ENCODE results near the gene ZDHHC19.
"Not testable (repeated sequence)": the region's sequence is repeated elsewhere in the genome, so short reads cannot be mapped to it uniquely, and the experiment has no call there.

The ZDHHC19 gene

DNA sequence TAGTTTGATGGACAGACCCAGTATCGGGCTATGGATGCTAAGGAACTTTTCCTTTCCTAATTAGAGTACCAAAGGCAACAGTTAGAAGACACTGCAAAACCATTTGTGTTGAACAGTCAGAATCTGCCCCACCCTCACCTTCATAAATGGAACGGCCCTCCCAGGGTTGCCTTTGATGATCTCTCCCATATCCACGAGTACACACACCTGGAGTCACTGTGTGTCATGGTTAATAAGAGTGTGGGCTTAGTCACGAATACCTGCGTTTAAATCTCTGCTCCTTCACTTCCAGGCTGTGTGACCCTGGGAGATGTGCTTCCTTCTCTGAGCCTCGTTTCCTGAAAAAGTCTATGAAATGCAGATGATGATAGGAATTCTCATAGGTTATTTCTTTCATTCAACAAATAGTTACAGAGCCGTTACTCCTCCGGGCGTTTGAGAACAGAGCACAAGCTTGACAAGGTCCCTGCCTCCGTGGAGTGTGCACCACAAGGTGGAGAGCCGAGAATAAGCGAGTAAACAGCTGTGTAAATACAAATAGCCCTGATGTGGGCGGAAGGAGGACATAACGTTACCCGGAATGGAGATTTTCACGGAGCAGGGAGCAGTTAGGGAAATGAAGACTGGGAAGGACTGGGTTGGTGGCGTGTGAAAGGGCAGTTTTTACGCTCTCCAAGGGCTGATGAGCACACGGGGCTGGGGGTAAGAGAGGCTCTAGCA, 11.8 kb upstream of the ZDHHC19 start:
- DNase-seq: no peak

DNA sequence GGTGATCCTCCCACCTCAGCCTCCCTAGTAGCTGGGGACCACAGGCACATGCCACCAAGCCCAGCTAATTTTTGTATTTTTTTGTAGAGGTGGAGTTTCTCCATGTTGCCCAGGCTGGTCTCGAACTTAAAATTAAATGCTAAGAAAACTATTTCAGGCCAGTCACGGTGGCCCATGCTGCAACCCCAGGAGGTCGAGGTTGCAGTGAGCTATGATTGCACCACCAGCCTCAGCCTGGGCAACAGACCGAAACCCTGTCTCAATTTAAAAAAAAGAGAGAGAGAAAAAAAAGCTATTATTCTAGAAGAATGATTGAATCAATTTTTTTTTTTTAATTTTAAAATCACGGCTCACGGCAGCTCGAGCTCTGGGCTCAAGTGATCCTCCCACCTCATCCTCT, 9.8 kb upstream of the ZDHHC19 start:
- DNase-seq: no peak

DNA sequence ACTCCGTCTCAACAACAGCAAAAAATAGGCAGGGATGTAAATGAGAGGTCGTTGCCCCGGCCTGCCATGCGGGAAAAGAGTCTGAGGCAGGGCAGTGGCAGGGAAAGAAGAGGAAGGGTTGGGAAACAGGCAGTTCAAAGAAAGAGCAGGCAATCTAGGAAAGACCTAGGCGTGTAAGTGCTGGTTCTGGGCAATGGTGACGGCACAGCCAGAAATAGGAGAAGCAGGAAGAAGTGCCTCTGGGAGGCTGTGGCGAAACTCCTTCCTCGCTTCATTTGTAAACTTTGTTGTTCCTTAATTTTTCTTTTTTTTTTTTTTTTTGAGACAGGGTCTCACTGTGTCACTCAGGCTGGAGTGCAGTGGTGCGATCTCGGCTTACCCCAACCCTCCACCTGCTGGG, 9.4 kb upstream of the ZDHHC19 start:
- DNase-seq: no peak

DNA sequence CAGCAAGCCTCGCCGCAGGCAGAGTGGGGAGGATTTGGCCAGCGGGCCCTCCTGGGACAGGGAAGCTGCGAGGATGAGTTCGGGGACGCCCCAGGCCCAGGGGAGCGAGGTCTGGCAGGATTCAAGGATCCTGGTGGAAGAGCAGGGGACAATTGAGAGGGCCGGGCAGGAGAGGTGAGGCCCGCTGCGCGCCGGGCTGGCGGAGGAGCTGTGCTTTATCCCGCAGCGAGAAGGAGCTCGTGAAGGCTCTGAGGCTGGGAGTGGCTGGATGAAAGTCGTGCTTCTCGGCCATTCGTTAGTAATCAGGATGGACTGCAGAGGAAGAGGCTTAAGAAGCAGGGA, 8.7 kb upstream of the ZDHHC19 start:
- DNase-seq: no peak

DNA sequence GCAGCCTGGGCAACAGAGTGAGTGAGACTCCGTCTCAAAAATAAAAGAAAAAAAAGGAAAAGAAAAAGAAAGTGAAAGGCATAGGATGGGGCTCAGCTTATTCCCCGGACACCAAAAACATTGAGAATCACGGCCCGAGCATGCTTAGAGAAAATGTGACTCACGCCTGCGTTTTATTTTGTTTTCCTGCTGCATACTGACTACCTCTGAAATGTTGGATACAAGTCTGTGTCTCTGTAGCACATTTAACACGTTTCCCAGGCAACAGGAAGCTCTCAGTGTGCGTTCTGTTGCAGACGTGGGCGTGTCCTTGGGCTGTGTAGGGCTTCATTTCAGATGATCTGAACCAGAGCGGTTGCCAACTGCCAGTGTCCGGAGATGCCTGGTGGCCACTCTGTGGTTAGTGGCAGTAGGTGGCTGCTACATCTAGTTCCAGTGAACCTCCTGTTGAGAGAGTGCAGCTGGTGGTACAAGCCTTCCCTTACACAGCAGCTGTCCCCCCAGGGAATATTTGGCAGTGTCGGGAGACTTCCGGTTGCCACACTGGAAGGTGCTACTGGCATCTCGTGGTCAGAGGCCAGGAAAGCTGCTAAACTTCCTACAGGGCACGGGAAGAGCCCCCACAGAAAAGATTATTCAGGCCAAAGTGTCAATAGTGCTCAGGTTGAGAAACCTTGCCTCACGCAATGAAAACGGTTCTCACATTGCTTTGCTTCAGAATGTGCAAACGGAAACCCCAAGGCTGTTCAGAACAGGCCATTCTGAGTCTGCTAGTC, 8.2 kb upstream of the ZDHHC19 start:
- DNase-seq: no peak

DNA sequence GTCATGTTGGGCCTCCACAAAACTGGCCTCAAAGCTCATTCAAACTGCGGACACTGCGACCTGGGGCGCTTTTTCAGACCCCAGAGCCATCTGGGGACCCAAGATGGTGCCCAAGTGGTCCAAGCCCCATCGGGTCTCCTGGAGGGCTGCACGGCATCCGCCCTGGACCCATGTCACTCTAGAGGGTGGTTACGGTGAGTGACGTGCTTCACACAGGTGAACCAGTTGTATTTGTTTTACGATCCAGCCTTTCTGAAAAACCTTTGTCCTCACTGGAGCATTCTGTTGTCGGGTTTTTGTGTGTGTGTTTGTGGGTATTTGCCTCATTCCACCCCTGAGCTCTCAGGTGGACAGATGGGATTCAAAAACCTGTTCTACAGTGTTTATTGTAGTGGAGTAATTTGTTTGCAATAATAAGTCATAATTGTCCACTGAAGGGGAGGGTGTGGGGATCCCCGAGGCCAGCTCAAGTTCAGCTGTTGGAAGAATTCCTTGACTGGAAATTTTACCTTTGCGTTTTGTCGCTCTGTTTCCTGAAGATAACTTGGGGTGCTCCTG, 7.0 kb upstream of the ZDHHC19 start:
- no peak for DNase-seq

DNA sequence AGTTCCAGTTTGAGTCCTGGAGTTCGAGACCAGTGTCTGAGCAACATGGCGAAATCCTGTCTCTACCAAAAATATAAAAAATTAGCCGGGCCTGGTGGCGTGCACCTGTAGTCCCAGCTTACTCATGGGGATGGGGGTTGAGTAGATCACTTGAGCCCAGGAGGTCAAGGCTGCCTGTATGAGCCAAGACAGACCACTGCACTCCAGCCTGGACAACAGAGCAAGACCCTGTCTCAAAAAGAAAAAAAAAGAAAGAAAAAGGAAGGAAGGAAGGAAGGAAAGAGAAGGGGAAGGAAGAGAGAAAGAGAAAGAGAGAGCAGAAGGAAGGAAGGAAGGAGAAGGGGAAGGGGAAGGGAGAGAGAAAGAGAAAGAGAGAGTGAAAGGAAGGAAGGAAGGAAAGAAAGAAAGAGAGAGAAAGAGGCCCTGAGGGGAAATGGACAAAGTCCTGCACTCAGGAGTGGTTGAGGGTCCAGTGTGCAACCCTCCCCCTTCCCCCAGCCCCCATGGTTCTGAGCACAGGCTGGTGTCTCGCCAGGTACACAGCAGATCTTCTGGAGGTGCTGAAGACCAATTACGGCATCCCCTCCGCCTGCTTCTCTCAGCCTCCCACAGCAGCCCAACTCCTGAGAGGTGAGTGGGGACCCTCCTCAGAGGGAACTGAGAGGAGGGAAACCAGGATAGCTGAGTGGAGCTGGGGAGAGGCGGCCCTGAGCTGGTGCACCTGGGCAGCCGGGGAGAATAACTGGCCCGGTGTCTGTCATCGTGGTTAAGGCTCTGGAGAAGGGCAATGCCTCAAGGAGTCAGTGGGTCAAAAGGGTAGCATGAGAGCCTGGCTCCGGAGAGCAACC, 6.3 kb upstream of the ZDHHC19 start:
- no peak for DNase-seq

DNA sequence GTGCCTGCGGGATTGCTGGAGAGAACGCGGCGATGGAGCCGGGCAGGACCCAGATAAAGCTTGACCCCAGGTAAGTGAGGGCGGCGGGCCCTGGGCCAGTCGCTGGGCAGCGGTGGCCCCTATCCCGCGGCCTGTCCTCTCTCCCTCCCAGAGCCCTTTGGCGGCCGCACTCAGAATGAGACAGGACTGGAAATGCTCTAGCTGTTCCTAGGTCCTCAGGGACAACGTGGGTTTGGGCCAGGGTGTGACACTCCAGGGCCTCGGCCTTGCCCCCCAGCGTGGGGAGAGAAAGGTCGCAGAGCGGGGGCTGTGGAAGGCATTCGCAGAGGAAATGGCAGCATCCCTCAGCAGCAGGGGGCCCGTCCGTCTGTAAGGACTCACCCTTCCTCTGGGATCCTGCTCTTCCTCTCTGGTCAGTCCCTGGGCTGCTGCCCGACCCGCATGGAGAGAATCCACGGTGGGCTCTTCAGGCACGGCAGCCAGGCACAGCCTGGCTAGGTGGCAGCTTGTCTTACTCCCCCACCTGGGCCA, 5.5 kb upstream of the ZDHHC19 start:
- DNase-seq: no peak

DNA sequence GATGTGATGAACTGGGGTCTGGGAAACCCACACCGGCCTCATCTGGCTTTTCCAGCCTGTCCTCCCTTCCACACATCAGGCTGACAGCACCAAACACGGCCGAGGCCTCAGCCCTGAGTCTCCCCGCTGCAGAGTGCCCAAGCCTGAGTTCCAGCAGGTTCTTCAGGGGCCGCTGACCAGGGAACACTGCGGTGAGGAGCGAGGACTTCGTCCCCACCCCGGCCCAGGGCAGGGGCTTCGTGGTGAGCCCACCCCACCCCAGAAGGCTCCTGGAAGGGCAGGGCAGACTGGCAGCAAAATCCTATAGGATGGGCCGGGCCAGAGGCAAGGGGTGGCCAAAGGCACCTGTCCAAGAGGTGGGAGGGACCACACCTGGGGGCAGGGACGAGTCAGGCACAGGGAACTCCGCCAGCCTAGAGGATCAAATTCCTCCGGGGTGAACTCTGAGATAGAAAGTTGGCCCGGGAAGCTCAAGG, 4.9 kb upstream of the ZDHHC19 start, which contains the start of gene SLC51A:
Gene SLC51A, plus strand, starts transcription at position 446 of the 476 bp plus-strand sequence. CDS start 179 bp downstream, outside the sequence.
- no peak for DNase-seq

DNA sequence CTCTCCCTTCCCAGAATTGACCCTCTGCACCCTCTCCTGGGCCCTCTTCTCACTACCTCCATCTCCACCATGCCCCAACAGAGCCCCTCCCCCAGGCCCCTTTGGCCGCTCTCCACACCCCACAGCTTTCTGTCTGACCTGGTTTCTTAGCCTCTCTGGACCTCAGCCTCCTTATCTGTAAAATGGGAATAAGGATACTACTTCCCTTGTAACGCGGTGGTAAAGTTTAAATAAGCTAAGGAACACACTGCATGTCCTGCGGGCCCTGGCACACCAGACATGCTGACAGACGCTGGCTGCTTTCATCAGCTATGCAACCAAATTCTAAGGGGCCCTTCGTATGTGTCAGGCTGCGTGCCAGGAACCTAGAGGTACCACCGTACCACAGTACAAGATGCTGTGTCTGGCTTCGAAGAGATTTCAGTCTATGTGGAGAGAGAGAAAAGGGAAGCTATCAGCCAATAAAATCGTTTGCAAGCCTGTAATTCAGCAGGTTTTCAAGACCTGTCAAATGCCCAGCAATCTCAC, 4.4 kb upstream of the ZDHHC19 start:
- no peak for DNase-seq

DNA sequence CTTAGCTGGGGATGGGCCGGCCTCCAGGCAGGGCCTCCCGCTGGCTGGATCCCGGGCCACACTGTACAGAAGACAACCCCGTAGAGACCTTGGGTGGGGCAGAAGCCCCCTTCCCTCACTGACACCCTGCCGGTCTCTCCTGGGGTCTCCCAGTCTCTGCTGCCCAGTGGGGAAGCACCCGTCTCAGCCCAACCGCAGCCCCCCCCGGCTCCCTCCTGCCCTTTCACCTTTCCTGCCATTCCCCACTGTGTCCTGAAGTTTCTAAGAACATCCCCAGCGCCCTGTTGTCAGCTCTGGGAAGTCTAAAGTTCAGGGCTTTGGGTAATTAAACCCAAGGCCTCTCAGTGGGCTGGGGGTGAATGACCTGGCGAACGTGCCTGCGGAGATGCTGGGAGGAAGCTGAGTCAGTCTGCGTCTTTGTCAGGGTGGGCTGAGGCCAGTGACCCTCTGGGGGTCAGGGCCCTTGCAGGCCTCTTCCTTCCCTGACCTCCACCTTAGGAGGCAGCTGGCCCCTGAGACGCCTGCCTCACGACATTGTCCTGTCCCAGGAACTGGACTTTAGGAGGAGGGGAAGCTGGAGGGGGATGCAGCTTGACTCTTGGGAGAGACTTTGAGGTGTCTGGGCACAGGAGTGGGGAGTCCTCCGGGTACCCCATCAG, 3.7 kb upstream of the ZDHHC19 start:
- DNase-seq: no peak

DNA sequence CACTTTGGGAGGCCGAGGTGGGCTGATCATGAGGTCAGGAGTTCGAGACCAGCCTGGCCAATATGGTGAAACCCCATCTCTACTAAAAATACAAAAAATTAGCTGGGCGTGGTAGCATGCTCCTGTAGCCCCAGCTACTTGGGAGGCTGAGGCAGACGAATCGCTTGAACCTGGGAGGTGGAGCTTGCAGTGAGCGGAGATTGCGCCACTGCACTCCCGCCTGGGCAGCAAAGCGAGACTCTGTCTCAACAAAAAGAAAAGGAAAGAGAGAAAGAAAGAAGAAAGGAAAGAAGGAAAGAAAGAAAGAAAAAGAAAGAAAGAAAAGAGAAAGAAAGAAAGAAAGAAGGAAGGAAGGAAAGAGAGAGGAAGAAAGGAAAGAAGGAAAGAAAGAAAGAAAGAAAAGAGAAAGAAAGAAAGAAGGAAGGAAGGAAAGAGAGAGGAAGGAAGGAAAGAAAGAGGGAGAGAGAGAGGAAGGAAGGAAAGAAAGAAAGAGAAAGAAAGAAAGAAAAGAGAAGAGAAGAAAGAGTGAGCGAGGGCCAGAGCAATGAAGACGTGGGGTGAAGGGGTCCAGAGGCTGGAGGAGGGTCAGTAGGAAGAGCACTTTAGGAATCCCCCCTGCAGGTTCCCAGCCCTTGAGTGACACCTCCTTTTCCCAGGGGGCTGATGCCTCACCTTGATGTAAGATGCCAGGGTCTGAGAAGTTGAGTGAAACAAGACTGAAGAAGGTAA, 1.1 kb downstream of the ZDHHC19 start:
- DNase-seq: not testable (repeated sequence)

DNA sequence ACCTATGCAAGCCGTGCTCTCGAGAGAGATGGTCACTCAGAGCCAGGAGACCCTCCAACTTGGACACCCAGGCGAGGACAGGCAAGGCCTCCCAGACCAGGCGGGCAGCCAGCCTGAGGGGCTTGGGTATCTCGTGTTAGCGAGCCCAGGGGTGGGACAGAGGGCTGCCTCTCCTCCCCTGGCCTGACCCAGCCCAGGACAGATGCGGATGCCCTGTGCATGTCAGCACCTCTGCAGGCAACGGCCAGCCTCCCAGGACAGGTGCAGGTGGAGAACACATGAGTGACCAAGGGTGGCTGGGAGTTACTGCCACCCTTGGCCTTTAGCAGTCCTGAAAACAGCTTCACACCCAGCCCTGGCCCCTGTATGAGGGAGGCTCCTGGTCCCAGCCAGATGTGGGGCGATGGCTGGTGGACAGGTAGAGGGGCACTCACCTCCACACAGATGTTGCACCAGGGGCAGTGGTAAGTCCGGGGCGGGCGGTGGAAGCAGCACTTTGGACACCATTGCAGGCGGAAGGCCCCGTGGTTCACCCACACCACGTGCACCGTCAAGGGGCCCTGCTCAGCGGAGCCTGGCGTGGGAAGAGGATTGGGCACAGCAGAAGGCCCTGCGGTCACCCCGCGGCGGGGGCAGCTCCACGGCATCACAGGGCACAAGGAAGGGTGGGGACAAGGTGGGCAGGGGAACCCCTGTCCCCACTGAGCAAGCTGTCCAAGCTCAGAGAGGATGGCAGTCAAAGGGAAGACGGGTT, 2.1 kb downstream of the ZDHHC19 start:
- no peak for DNase-seq

DNA sequence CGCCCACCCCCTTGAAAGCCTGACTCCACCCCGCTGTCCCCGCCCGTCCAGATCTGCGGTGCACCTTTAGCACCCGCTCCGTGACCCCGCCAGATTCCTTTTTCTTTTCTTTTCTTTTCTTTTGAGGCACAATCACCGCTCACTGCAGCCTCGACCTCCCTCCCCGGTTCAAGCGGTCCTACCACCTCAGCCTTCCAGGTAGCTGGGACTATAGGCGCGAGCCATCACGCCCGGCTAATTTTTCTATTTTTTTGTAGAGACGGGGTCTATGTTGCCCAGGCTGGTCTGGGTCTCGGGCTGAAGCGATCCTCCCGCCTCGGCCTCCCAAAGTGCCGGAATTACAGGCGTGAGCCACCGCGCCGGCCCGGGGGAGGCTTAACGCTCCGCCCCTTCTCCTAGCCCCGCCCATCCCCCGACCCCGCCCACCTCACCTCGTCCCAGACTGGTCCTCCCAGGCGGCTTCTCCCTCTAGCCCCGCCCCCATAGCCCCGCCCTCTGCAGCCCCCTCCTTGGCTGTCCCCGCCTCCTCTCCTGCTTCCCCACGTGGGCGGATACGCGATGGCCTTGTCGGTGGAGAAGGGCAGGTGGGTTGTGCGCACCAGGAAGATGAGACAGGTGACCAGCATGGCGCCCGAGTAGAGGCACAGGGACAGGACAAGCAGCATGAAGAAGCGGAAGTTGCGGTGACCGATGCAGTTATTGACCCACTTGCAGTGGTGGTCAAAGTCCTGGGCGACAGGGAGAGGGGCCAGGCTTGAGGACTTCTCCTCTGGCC, 3.2 kb downstream of the ZDHHC19 start:
- DNase-seq: no peak

DNA sequence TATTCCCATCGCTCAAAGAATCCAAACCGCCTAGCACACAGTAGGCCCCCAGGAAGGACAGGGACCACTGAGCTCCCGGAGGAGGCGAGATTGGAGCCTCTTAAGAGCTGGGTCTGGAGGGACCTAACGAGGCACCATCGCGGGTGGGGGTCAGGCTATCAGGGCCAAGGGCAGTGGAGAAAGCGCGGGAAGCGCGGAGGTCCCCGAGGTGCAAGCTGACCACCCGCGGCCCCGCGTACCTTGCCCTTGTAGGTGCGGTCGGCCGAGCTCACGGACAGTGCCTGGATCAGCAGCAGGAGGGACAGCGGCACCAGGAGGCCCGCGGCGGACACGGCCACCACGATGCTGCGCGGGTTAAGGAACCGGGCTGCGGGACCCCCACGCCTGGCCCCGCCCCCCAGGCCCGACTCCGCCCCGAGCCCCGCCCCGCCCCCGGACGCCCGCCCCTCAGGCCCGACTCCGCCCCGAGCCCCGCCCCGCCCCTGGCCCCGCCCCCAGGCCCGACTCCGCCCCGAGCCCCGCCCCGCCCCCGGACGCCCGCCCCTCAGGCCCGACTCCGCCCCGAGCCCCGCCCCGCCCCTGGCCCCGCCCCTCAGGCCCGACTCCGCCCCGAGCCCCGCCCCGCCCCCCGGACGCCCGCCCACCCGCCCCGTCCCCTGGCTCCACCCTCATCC, 3.9 kb downstream of the ZDHHC19 start:
- DNase-seq: no peak

DNA sequence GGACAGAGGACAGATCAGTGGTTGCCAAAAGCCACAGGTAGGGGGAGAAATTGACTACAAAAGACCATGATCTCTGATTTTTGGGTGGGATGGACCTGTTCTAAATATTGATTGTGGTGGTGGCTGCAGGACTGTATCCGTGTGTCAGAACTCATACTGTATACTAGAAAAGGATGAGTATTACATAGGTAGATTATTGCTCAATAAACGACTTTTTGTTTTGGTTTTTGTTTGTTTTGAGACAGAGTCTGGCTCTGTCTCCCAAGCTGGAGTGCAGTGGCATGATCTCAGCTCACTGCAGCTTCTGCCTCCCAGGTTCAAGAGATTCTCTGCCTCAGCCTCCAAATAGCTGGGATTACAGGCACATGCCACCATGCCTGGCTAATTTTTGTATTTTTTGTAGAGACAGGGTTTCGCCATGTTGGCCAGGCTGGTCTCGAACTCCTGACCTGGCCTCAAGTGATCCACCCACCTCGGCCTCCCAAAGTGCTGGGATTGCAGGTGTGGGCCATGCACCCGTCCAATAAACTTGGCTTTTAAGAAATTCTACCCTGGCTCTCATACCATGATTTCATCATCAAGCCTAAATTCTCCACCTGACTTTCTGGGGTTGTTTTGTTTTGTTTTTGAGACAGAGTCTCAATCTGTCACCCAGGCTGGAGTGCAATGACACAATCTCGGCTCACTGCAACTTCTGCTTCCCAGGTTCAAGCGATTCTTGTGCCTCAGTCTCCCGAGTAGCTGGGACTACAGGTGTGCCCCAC, 5.6 kb downstream of the ZDHHC19 start:
- DNase-seq: peak in 1 of 2 experiments; percentile 17

DNA sequence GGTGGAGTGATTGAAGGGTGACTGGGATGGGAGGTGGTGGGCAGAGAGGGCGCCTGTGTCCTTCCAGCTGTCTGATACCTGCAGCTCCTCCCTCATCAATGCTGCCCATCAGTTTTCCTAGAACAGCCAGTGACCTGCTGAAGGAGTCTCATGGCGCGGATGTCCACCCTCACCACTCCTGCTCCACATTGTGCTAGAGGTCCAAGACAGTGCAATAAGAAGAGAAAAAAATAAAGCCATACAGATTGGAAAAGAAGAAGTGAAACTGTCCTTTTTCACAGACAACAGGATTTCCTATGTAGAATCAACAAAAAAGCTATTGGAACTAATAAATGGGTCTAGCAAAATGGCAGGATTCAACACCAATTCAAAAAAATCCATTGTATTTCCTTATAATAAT, 7.4 kb downstream of the ZDHHC19 start:
- DNase-seq: no peak

DNA sequence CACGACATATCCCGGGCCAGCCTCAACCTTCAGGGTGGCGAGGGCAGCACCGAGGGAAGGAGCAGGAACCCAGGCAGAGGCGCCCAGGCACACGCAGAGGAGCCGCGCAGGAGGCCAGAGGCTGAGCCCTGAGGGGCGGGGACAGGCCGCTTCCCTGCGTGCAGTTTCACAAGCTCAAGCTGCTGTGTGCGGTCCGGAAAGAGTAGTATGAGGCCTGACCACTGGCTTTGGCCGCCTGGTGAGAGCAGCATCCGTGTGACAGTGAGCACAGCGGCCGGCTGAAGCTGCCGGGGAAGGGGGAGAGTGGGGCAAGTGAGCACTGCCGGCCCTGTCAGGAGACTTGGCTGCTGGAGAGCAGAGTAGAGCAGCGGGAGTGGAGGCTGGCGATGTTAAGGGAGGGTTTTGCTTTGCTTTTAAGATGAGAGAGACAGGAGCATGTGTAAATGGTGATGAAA, 8.7 kb downstream of the ZDHHC19 start:
- no peak for DNase-seq

Data from SW 1271 (cell line).